ENCODE measurements around the gene CNIH3.

DNA sequence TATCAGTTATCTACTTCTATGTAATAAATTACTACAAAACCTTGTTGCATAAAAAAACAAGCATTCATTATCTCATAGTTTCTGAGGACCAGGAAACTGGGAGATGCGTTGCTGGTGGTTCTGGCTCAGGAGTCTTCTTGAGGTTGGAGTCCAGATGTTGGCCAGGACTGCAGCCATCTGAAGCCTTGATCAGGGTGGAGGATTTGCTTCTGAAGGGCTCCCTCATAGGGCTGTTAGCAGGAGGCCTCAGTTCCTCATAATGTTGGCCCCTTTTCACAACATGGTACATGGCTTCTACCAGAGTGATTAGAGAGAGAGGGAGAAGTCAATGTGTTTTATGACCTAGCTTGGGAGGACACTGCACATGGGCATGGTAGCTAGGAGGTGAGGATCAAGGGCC lies 137.4 kb downstream of the CNIH3 start:
- TF ChIP-seq, protein P1, sequence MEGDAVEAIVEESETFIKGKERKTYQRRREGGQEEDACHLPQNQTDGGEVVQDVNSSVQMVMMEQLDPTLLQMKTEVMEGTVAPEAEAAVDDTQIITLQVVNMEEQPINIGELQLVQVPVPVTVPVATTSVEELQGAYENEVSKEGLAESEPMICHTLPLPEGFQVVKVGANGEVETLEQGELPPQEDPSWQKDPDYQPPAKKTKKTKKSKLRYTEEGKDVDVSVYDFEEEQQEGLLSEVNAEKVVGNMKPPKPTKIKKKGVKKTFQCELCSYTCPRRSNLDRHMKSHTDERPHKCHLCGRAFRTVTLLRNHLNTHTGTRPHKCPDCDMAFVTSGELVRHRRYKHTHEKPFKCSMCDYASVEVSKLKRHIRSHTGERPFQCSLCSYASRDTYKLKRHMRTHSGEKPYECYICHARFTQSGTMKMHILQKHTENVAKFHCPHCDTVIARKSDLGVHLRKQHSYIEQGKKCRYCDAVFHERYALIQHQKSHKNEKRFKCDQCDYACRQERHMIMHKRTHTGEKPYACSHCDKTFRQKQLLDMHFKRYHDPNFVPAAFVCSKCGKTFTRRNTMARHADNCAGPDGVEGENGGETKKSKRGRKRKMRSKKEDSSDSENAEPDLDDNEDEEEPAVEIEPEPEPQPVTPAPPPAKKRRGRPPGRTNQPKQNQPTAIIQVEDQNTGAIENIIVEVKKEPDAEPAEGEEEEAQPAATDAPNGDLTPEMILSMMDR (conservative IDR thresholded peaks at IDR 0.05 in 1 of 2, IDR thresholded peaks at IDR 0.05 in 1 of 2; ENCODE audit: low read depth in 1 of 2, low read length in 2 of 2) = no peak
- no peak for TF ChIP-seq EZH2 (IDR thresholded peaks at IDR 0.05; ENCODE audit: low read length, missing control alignments)

All from fibroblast of lung (primary cell).